ENCODE measurements around the gene CHMP1A. TPM values are rescaled to one million over a fixed set of nuclear protein-coding genes. Genes with fewer than 3 reads are reported as not detected.
"Not testable (repeated sequence)": the region's sequence is repeated elsewhere in the genome, so short reads cannot be mapped to it uniquely, and the experiment has no call there.

Gene CHMP1A
- total RNA-seq (2014; rRNA removed; shearing (Covaris generic)) = 198 and 238 TPM in 2 replicates

DNA sequence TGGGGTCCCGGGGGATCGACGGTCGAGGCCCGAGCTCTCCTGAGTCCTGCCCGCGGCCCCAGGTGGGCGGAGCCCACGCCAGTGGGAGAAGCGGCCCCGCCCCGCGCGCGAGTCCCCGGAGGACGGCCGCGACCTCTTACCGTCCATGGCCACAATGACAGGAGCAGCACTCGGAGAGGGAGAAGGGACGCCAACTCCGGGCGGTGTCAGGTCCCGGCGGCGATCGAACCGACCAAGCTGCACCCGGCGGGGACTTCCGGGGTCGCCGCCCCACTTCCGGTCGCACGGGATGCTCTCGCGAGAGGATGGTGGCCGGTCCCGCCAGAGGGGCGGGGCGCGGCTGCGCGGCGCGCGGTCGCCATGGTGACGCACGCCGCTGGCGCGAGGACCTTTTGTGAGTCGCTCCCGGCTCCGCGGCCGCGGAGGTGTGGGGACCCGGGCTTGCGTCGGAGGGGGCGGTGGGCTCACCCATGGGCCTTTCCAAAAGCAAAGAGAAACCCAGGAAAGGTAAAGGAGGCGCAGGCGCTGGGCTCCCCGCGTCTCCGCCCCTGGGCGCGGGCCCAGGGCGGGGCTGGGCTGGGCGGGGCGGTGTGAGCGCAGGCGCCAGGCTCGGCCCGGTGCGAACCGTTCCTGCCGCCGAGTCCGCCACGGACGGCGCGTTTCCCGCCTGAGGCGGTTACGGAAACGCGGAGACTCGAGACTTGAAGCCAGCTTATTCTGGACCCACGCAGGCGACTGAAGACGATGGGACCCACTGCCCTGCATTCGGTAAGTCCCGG, at the start of gene CHMP1A, which contains the start of gene SPATA33:
Gene CHMP1A, minus strand, starts transcription at position 267 of the 779 bp plus-strand sequence. Its CDS starts 120 bp downstream, at position 147.
Gene SPATA33, plus strand, starts transcription at position 395 of the 779 bp plus-strand sequence. Its CDS starts 76 bp downstream, at position 471.
- in situ Hi-C loops (cut with HindIII; ENCODE audit: low sequenced_read_pairs) = no loop called here
- DNase-seq (ENCODE audit: low spot score) = peak; percentile 81

DNA sequence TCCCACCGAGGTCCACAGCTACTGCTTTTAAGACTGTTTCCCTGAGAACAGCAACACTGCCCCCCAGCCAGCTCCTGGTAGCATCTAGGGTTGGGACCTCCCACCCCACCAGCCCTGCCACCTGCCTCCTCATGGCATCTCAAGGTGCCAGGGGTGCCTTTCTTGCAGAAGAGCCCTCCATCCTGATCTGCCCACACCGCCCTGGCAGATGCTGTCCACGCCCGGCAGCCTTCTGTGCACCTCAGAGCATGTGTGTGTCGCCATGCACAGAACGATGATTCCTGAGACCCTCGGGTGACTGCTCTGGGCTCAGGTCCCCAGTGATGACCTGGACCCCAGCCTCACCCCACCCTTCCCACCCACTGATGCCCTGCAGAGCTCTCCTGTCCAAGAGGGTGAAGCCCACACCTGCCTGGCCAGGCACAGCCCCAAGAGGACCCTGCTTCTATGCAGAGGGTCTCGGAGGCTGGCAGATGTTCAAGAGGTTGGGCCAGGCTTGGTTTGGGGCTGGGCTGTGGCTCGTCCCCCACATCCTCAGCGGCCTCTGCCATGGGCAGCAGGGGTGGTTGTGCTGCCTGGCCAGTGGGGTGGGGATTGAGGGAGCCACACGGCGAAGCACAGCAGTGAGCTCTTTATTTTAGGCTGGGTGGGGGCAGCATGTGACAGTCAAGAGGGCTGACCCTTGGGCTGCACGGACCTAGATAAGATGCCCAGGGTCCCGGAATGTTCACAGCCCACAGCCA, 49.2 kb upstream of the CHMP1A start:
- in situ Hi-C loops (cut with HindIII; ENCODE audit: low sequenced_read_pairs) = no loop called here

DNA sequence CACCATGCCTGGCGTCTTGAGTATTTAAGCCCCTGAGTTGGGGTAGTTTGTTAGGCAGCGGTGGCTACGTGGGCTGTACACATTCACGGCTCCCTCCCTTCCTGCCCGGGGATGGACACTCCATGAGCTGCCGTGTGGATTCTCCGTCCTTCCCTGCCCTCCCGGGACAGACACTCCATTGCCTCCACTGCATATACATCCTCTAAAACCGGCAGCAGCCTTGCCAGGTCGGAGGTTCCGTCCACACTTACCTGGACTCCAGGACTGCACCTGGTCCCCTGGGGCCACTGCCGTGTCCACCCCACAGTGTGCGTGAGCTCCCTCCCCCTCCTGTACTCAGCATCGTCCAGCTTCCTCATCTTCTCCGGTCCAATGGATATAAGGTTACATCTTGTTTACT, 47.5 kb upstream of the CHMP1A start:
- no peak for DNase-seq (ENCODE audit: low spot score)
- in situ Hi-C loops (cut with HindIII; ENCODE audit: low sequenced_read_pairs) = no loop called here

More for the DNA sequence above, 49.2 kb upstream of the CHMP1A start:
- DNase-seq (ENCODE audit: low spot score) = no peak

DNA sequence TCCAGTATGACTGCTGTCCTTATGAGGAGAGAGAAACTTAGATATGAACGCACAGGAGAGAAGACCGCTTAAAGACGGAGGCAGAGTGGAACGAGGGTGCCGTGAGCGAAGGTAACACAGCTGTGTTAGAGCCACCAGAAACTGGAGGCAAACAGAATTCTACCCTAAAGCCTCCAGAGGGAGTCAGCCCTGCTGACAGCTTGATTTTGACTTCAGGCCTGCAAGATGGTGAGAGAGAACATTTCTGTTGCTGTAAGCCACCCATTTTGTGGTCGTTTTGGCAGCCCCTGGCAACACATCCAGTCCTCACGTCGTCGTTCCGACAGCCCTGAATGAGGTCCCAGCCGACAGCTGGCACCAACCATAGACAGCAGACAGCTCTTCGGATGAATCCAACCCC, 46.8 kb upstream of the CHMP1A start:
- DNase-seq (ENCODE audit: low spot score) = no peak
- in situ Hi-C loops (cut with HindIII; ENCODE audit: low sequenced_read_pairs) = no loop called here

DNA sequence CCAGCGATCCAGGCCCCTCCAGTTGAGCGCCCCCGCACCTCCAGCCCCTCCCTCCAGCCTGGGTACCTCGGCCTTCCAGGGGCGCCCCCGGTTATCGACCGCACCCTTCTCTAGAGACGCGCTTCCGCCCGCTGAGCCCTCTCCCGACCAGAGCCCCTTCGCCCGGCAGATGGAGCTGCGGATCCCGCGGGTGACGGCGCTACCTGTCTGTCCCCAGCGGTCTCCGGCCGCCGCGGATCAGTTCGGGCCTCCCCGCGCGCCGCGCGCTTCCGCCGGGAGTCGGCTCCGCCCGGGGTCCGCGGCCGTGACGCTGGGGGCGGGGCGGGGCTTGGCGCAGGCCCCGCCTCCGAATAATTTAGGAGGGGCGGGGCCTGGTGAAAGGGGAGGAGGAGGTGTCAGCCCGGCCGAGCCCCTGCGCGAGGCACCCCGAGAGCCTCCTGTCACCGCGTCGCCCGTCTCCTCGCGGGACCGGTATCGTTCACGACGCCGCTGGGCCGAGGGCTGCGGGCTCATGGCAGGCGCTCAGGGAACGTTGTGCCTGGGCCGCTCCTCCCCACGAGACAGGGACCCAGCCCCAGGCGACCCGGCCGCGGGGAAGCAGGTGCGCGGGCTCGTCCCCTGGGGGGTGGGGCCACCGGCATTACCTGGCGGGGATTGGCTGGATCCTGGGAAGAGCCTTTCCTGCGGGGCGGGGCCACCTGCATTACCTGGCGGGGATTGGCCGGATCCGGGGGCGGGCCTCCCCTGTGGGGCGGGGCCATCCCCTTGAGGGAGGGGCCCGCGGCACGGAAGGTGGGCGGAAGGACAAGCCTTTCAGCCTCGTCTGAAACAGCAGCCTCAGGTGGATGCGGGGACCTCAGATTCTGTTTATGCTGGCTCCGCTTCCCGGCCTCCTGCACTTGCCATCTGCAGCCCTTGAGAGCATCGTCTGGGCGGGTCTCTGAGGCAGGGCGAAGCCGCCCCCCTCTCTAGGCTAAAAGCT, 44.2 kb upstream of the CHMP1A start, which contains the start of gene SPATA2L:
Gene SPATA2L, minus strand, starts transcription at position 281 of the 982 bp plus-strand sequence. CDS start 473 bp downstream, outside the sequence.
- peak; percentile 96 for DNase-seq (ENCODE audit: low spot score)
- in situ Hi-C loops (cut with HindIII; ENCODE audit: low sequenced_read_pairs) = no loop called here

DNA sequence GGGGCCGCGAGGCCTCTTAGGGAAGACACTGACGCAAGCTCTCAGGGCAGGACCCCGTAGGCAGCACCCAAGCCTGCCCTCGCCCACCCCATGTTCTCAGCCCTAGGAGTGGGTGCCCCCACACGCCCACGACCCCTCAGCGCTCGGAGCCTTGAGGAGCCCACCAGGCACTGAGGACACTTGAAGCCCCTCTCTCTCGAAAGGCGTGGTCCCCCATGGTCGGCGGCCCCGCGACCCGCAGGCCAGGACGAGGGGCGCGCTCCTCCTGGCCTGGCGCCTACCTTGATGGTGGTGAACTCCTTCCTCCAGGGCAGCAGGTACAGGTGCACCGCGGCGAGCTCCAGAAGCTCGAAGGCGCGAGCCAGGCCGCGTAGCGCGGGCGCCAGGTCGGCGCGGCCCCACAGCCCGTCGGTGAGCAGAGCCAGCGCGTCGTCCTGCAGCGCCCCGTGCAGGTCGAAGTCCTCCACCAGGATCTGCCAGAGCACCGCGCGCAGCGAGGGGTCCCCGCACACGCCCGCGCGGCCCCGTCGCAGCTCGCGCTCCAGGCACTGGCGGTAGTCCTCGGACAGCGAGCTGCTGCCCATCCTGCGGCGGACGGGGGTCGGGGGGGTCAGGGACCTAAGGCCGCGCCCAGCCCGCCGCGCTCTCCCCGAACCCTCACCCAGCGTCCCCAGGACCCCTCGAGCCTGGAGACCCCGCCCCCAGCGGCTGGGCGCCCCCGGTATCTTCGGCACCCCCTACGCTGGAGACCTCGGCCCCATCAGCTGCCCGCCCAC, 43.3 kb upstream of the CHMP1A start:
- no peak for DNase-seq (ENCODE audit: low spot score)
- in situ Hi-C loops (cut with HindIII; ENCODE audit: low sequenced_read_pairs) = no loop called here

DNA sequence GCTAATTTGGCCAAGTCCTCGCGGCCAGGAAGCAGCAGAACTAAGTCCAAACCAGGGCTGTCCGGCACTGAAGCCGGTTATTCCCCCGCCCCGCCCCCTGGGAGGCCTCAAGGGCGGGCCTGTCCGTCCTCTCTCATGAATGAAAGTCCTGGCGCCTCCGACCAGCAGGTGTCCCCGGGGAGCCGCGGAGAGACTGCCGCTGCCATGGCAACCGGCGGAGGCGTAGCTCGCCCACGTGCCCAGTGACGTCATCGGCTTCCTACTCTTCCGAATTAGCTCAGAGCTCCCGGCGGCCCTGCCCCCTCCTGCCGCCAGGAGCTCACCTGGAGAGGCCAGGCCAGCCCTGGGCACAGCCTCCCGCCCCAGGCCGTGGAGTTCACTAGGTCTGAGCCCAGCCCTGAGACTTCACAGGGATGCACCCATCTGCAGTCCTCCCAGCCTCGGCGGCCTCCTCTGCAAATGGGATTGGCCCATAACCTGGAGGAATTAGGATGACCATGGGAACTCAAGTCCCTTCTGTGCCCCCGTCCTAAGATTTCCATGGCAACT, 42.7 kb upstream of the CHMP1A start:
- in situ Hi-C loops (cut with HindIII; ENCODE audit: low sequenced_read_pairs) = no loop called here

DNA sequence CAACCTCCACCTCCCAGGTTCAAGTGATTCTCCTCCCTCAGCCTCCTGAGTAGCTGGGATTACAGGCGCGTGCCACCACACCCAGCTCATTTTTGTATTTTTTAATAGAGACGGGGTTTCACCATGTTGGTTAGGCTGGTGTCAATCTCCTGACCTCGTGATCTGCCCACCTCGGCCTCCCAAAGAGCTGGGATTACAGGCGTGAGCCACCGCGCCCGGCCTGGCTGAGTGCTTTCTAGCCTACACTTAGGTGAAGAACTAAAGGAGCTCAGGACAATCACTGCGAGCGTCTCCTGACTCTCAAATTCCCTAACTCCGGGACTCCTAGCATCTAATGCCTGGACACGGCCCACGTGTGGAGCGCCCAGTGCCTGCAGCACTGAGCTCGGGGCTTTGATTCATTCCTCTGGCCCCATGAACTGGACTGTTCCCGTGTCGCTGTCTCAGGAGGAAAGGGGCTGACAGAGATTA, 42.2 kb upstream of the CHMP1A start:
- in situ Hi-C loops (cut with HindIII; ENCODE audit: low sequenced_read_pairs); DNase-seq (ENCODE audit: low spot score): not testable (repeated sequence)

More for the DNA sequence above, 42.7 kb upstream of the CHMP1A start:
- peak; percentile 99 for DNase-seq (ENCODE audit: low spot score)

DNA sequence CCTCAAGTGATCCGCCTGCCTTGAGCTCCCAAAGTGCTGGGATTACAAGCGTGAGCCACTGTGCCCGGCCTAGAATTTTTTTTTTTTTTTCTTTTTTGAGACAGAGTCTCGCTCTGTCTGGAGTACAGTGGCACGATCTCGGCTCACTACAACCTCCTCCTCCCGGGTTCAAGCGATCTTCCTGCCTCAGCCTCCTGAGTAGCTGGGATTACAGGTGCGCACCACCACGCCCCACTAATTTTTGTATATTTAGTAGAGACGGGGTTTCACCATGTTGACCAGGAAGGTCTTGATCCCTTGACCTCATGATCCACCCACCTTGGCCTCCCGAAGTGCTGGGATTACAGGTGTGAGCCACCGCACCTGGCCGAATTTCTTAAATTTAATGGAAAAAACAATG, 41.2 kb upstream of the CHMP1A start:
- DNase-seq (ENCODE audit: low spot score); in situ Hi-C loops (cut with HindIII; ENCODE audit: low sequenced_read_pairs): not testable (repeated sequence)

DNA sequence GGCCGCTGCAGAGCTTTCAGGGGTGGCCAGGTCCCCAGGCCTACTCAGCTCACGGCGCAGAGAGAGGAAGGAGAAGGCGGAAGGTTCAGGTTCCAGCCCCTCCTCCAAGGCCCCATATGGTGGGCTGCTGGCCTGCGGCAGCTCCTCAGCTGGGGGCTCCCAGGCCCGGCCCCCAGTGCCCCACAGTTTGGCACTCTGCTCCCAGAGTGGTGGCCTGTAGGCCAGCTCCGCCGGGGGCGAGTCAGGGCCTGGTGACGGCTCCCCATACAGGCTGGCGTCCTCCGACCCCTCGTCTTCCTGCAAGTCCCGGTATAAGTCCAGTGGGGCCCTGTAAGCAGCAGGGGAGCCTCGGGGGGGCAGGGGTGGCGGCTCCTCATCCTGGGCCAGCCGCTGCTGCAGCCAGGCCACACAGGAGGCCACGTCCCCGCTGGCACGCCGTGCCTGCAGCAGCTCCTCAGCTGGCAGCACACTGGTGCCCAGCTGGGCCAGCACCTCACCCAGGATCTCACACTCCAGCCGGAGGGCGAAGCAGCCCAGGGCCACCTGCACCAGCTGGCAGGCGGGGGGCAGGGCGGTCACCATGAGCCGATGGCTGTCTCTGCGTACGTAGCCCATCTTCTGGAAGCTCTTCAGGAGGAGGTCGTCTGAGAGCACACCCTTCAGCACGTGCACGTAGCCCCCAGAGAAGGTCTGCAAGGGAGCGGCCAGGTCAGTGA, 40.3 kb upstream of the CHMP1A start:
- in situ Hi-C loops (cut with HindIII; ENCODE audit: low sequenced_read_pairs) = no loop called here

DNA sequence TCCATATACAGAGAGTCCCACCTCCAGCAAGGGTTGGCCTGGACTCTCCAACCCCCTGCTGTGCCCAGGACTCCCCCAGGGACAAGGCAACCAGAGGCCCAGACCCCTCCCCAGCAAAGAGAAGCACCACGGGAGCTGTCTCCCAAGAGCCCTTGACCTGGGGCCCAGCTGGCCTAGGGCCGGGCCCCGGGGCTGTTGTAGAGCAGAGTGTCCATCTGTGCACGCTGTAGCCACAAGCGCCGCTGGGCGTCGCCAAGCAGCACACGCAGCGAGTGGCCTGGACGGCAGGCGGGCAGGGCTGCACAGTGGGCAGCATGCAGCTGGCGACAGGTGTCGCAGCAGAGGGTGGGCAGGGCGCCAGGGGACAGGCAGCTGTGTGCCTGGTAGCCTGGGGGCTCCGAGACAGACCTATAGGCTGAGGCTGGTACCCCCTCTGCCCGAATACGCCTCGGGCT, 39.7 kb upstream of the CHMP1A start:
- in situ Hi-C loops (cut with HindIII; ENCODE audit: low sequenced_read_pairs) = no loop called here
- no peak for DNase-seq (ENCODE audit: low spot score)

More for the DNA sequence above, 40.3 kb upstream of the CHMP1A start:
- DNase-seq (ENCODE audit: low spot score) = no peak

DNA sequence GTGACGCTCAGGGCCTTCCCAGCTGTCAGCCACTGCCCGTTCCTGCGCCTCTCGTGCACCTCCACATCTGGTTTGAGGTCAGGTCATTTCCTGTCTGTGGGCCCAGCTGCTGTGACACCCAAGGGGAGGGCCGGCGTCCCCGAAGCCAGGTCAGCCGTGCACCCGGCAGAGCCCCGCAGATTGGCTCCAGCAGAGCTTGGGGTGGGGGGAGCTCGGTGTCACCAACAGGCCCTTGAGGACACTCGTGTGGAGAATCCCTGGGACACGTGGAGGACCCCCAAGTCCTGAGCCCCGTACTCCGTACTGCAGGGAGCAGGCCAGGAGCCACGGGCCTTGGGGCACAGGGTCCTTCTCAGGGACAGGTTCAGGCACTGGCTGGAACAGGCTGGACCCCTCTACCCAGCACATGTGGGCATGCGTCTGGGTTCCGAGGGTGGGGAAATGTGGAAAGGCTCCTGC, 39.2 kb upstream of the CHMP1A start:
- in situ Hi-C loops (cut with HindIII; ENCODE audit: low sequenced_read_pairs) = no loop called here
- DNase-seq (ENCODE audit: low spot score) = no peak

DNA sequence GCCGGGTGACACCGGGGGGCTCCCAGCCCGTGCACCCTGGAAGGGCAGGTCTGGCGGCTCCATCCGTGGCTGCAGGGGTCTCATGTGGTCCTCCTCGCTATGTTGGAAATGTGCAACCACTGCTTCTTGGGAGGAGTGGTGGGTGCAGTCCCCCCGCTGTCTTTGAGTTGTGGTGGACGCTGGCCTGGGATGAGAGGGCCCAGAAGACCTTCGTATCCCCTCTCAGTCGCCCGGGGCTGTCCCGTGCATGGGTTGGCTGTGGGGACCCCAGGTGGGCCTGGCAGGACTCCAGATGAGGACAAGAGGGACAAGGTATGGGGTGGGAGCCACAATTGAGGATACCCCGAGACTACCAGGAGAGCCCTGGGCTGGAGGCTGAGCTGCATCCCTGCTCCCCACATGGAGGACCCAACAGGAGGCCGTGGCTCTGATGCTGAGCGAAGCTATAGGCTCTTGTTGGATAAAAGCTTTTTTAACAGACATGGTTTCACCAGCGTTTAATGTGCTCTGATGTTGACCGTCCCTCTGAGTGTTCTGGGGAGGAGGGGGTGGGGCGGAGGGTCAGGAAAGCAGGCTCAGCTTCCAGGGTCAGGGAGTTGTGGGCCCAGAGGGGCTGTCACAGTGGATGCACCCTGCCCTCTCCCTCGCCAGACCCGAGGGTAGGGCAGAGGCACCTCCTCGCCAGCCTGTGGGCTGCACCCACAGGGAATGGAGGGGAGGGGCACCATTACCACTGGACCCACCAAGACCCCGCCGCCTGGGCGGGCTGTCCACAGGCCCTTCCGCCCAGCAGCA, 38.6 kb upstream of the CHMP1A start:
- in situ Hi-C loops (cut with HindIII; ENCODE audit: low sequenced_read_pairs) = no loop called here
- no peak for DNase-seq (ENCODE audit: low spot score)

DNA sequence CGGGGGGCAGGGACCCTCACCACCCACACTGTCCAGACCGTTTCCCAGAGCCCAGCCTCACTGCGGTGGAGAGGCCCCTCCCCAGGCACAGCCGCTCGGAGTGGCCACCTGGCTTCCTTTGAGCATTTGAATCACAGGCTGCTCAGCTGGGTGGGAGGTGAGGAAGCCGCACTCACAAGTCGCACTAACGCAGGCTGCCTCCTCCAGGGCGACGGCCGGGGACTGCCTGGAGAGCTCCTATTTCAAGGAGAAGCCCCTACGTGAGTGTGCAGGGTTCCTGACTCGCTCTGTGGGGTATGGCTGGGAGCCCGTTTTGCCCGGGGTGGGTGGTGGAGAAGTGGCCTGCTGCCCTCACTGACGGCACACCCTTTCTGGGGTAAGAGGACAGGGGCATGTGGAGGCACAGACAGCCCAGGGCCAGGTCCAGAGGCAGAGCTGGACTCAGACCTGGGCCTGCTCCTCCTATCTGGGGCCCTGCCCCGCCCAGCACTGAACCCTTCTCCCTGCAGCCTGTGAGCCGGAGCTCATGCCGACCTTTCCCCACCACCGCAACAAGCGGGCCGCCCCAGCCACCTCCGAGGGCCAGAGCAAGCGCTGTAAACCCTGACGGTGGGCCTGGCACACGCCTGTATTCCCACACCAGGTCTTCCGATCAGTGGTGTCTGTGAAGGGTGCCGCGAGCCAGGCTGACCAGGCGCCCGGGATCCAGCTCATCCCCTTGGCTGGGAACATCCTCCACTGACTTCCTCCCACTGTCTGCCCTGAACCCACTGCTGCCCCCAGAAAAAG, 37.8 kb upstream of the CHMP1A start:
- DNase-seq (ENCODE audit: low spot score) = no peak
- in situ Hi-C loops (cut with HindIII; ENCODE audit: low sequenced_read_pairs) = no loop called here

DNA sequence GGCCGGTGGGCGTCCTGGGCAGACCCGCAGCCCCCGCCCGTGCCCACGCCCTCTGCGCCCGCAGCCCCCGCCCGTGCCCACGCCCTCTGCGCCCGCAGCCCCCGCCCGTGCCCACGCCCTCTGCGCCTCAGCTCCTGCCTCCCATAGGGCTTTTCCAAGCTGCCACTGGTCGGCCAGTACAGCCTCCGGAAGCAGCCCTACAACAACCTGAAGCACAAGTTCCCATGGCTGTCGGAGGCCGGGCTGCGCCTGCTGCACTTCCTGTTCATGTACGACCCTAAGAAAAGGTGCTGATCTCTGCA, 37.2 kb upstream of the CHMP1A start:
- DNase-seq (ENCODE audit: low spot score); in situ Hi-C loops (cut with HindIII; ENCODE audit: low sequenced_read_pairs): not testable (repeated sequence)
